Endothelial cell of umbilical vein (primary cell): ENCODE data around the gene KIF19. TPM values are rescaled to one million over a fixed set of nuclear protein-coding genes. Genes with fewer than 3 reads are reported as not detected.

ENCODE experiments used
- BruUV-seq: library from RNA; stranded (reverse); fragments of 400-500 nt; replicated peaks from 2 replicates; lab custom pipeline; 2021; lab: Mats Ljungman, UMichigan
- CTCF ChIA-PET: fragments of 300-600, 350-600 bp; sonication (Branson Sonifier 250); formaldehyde crosslinking; loops from one replicate; lab custom pipeline; 2021; ENCODE audit warnings: antibody characterized with exemption, inconsistent platforms; lab: Charles Lee
- POLR2A ChIA-PET: fragments of 300-600, 350-600 bp; sonication (Branson Sonifier 250); formaldehyde crosslinking; loops from one replicate; lab custom pipeline; 2021; ENCODE audit warnings: antibody characterized with exemption, inconsistent platforms; lab: Charles Lee
- DNase-seq: peaks from one replicate; pipeline ENCODE4 v3.0.0-alpha.2; 2011; ENCODE audit warnings: low read depth, low spot score
- FAIRE-seq: peaks from 2 replicates; lab custom pipeline; 2011; peaks lifted over from hg19 to GRCh38; lab: Jason Lieb, UNC
- H2AFZ ChIP-seq: 2 replicates; pipeline ENCODE4 v1.6.0; 2012; ENCODE audit warnings: low read depth, low read length, control low read depth, inconsistent platforms
- H3K27ac ChIP-seq: 2 replicates; pipeline ENCODE4 v1.5.1; 2011; ENCODE audit warnings: low read depth, mild to moderate bottlenecking, control low read depth, low read length, moderate library complexity; ENCODE audit not compliant: insufficient read depth
- H3K27me3 ChIP-seq, 2 experiments: 2 replicates each; pipeline versions ENCODE4 v1.6.0 to v1.6.1; 2011; ENCODE audit warnings: low read length in 2 of 2, mixed read lengths in 1 of 2; ENCODE audit not compliant: control insufficient read depth in 2 of 2, insufficient read depth in 2 of 2
- H3K36me3 ChIP-seq, 2 experiments: 2 replicates in 1 of 2; 3 replicates in 1 of 2; pipeline ENCODE4 v1.5.1; 2011; ENCODE audit warnings: low read length in 2 of 2, mild to moderate bottlenecking in 1 of 2, moderate library complexity in 1 of 2; ENCODE audit not compliant: control insufficient read depth in 2 of 2, insufficient read depth in 2 of 2; ENCODE audit errors: extremely low read depth in 1 of 2
- H3K4me1 ChIP-seq: 3 replicates; pipeline ENCODE4 v1.5.1; 2011; ENCODE audit warnings: mild to moderate bottlenecking, low read length; ENCODE audit not compliant: control insufficient read depth, insufficient read depth; ENCODE audit errors: extremely low read depth
- H3K4me2 ChIP-seq: 2 replicates; pipeline ENCODE4 v1.6.1; 2011; ENCODE audit warnings: low read length, control low read depth, mixed read lengths; ENCODE audit not compliant: insufficient read depth
- H3K4me3 ChIP-seq, 3 experiments: fragments of 200-600 bp in 1 of 3; sonication (generic), shearing (Covaris generic) in 1 of 3; replicated peaks in 1 of 3; 2 replicates each; pipeline ENCODE4 v1.5.1; 2011 to 2016; ENCODE audit warnings: control low read depth in 3 of 3, low read length in 3 of 3, mild to moderate bottlenecking in 2 of 3, inconsistent platforms in 1 of 3, low read depth in 1 of 3, moderate library complexity in 1 of 3; ENCODE audit not compliant: insufficient read depth in 1 of 3
- H3K79me2 ChIP-seq: 2 replicates; pipeline ENCODE4 v1.6.0; 2012; ENCODE audit warnings: low read length, inconsistent platforms; ENCODE audit not compliant: control insufficient read depth, insufficient read depth
- H3K9ac ChIP-seq: replicated peaks from 2 replicates; pipeline ENCODE3; 2011; ENCODE audit warnings: low read length, control low read depth; ENCODE audit not compliant: insufficient read depth; ENCODE audit errors: extremely low read depth
- H3K9me1 ChIP-seq: replicated peaks from 3 replicates; pipeline ENCODE4 v1.6.0; 2011; ENCODE audit warnings: mild to moderate bottlenecking, low read length; ENCODE audit not compliant: control insufficient read depth, insufficient read depth; ENCODE audit errors: extremely low read depth
- H3K9me3 ChIP-seq: replicated peaks from 2 replicates; pipeline ENCODE4 v1.5.1; 2012; ENCODE audit warnings: low read length, inconsistent platforms; ENCODE audit not compliant: control insufficient read depth, insufficient read depth
- H4K20me1 ChIP-seq: replicated peaks from 2 replicates; pipeline ENCODE3; 2011; ENCODE audit warnings: mild to moderate bottlenecking, low read length; ENCODE audit not compliant: control insufficient read depth, insufficient read depth; ENCODE audit errors: extremely low read depth
- CTCF ChIP-seq, 2 donors: IDR thresholded peaks; 1 replicate in 1 of 2; 2 replicates in 1 of 2; pipeline ENCODE4 v1.5.1; 2011; ENCODE audit warnings: low read length in 2 of 2, mild to moderate bottlenecking in 2 of 2, moderate library complexity in 2 of 2, control low read depth in 1 of 2, inconsistent platforms in 1 of 2, low read depth in 1 of 2; ENCODE audit not compliant: insufficient read depth in 1 of 2; ENCODE audit errors: extremely low read depth in 1 of 2
- EZH2 ChIP-seq: IDR thresholded peaks from 2 replicates; pipeline ENCODE4 v1.6.1; 2012; ENCODE audit warnings: borderline replicate concordance, low read depth, mild to moderate bottlenecking, moderate library complexity, low read length, inconsistent platforms; ENCODE audit not compliant: severe bottlenecking
- FOS ChIP-seq: IDR thresholded peaks from 2 replicates; pipeline ENCODE4 v1.6.1; 2011; ENCODE audit warnings: mild to moderate bottlenecking, low read length, moderate library complexity, borderline replicate concordance; ENCODE audit not compliant: insufficient read depth
- GATA2 ChIP-seq: IDR thresholded peaks from 2 replicates; pipeline ENCODE4 v1.7.0; 2011; ENCODE audit warnings: low read depth, mild to moderate bottlenecking, moderate library complexity, mixed read lengths, low read length; ENCODE audit not compliant: insufficient read length, insufficient read depth
- MAX ChIP-seq: IDR thresholded peaks from 2 replicates; pipeline ENCODE4 v1.6.1; 2011; ENCODE audit not compliant: insufficient read depth, insufficient read length
- MYC ChIP-seq: IDR thresholded peaks from one replicate; pipeline ENCODE4 v1.6.1; 2011; ENCODE audit warnings: mild to moderate bottlenecking, low read depth, low read length
- POLR2A ChIP-seq: IDR thresholded peaks from 2 replicates; pipeline ENCODE4 v1.6.1; 2012; ENCODE audit warnings: low read depth, mild to moderate bottlenecking, control low read depth, low read length
- dilution Hi-C: fragments of 300-500 bp; cut with MboI; formaldehyde crosslinking; loops from one replicate; pipeline ENCODE4 v1.15.0; 2019; ENCODE audit warnings: low sequenced_read_pairs; ENCODE audit not compliant: extremely low pct_ligation_motif_present
- intact Hi-C: fragments of 100-400 bp; cut with micrococcal nuclease; formaldehyde crosslinking; loops from one replicate; pipeline ENCODE4 v1.10.0; 2022
- polyA plus RNA-seq, 4 experiments: library from polyadenylated mRNA; depleted of rRNA in 3 of 4; stranded (reverse) in 3 of 4; unstranded in 1 of 4; fragments of >200 nt; gene quantifications; 2 replicates each; pipeline versions ENCODE4 v1.2.1 to v1.2.3, GENCODE V29; 2011 to 2012; ENCODE audit warnings: missing spikeins in 1 of 4
- total RNA-seq: library from RNA; stranded (reverse); gene quantifications from 2 replicates; pipeline ENCODE4 v1.2.3, GENCODE V29; 2021

The KIF19 gene
- total and polyA plus RNA-seq, 2 donors (not counting 3 experiments of a cell fraction or from before 2014, with no cell fraction given), result 0.10 to 0.84 TPM

GRCh38 chr17:74332763-74333283 is 6.8 kb downstream of the KIF19 start:
- no peak overlapping the region for H3K9ac ChIP-seq
- no peak overlapping the region for H3K4me2 ChIP-seq
- FAIRE-seq, result no peak
- H3K36me3 ChIP-seq, result no peaks in the 10 kb centered on the region
- no peaks in the 10 kb centered on the region for H3K9me1 ChIP-seq
- no peak for DNase-seq
- no peaks in the 10 kb centered on the region for H3K79me2 ChIP-seq
- no peaks in the 10 kb centered on the region for H3K9me3 ChIP-seq
- ChIA-PET POLR2A (no interaction called here), CTCF (interaction anchor here (1.5 kb wide), 1 partner anchor 46 kb away, joined by 4 read pairs; no protein-coding TSS in a partner anchor)
- no peaks in the 10 kb centered on the region for H3K4me1 ChIP-seq
- H3K27me3 ChIP-seq, result no peaks in the 10 kb centered on the region
- dilution Hi-C loops, result no loop called here
- TF ChIP-seq MYC (no peak), POLR2A (no peak), CTCF (IDR thresholded peaks at IDR 0.05; ENCODE audit: extremely low read depth in 1 of 2, insufficient read depth in 1 of 2, low read depth in 1 of 2, low read length in 2 of 2) (no peak), MAX (no peak), EZH2 (no peak), FOS (no peak), GATA2 (no peak)
- H3K4me3 ChIP-seq, result no peak overlapping the region
- H2AFZ ChIP-seq, result no peak overlapping the region
- H3K27ac ChIP-seq, result no peak overlapping the region
- H4K20me1 ChIP-seq, result no peaks in the 10 kb centered on the region
- BruUV-seq, result no TSS peak
- intact Hi-C loops, result no loop called here
